GM18907 (cell line): Measurements from ENCODE around the gene CCNI2.

Experiments used
- ATAC-seq: cut with Tn5 transposase; IDR thresholded peaks from one replicate; pipeline ENCODE4 v1.9.1; 2021; ENCODE audit warnings: mild to moderate bottlenecking, moderate library complexity; ENCODE audit not compliant: unreplicated experiment

The CCNI2 gene

GRCh38 chr5:132746954-132747615 lies at the start of gene CCNI2:
Gene CCNI2, plus strand, starts transcription at chr5:132747426. Its CDS starts 70 bp downstream, at chr5:132747496.
- peak; percentile 42 for ATAC-seq

GRCh38 chr5:132704875-132705274 lies 42.4 kb upstream of the CCNI2 start:
- ATAC-seq = no peak

GRCh38 chr5:132708645-132709044 lies 38.6 kb upstream of the CCNI2 start:
- no peak for ATAC-seq

GRCh38 chr5:132714456-132715307 lies 32.5 kb upstream of the CCNI2 start:
- no peak for ATAC-seq

- ATAC-seq = no peak
Observed at GRCh38 chr5:132718544-132719312, 28.5 kb upstream of the CCNI2 start.

- no peak for ATAC-seq
Observed at GRCh38 chr5:132725745-132726144, 21.5 kb upstream of the CCNI2 start.

GRCh38 chr5:132729896-132730295 lies 17.3 kb upstream of the CCNI2 start:
- no peak for ATAC-seq

GRCh38 chr5:132733499-132734148 lies 13.6 kb upstream of the CCNI2 start:
- ATAC-seq = no peak

- no peak for ATAC-seq
Observed at GRCh38 chr5:132734687-132735086, 12.5 kb upstream of the CCNI2 start.

- peak; percentile 89 for ATAC-seq
Observed at GRCh38 chr5:132736853-132737833, 10.1 kb upstream of the CCNI2 start, which contains the start of gene KIF3A. Gene KIF3A, minus strand, starts transcription at chr5:132737546. Its CDS starts 127 bp downstream, at chr5:132737419.

GRCh38 chr5:132737982-132738681 lies 9.1 kb upstream of the CCNI2 start:
- no peak for ATAC-seq

GRCh38 chr5:132739232-132739631 lies 8.0 kb upstream of the CCNI2 start:
- ATAC-seq = no peak

- no peak for ATAC-seq
Observed at GRCh38 chr5:132742158-132742557, 5.1 kb upstream of the CCNI2 start.

- ATAC-seq = no peak
Observed at GRCh38 chr5:132742626-132743025, 4.6 kb upstream of the CCNI2 start.

GRCh38 chr5:132744659-132745058 lies 2.6 kb upstream of the CCNI2 start:
- no peak for ATAC-seq

- ATAC-seq = no peak
Observed at GRCh38 chr5:132746592-132746953, 653 bp upstream of the CCNI2 start.

GRCh38 chr5:132747616-132748440 lies 602 bp downstream of the CCNI2 start:
- peak; percentile 5 for ATAC-seq

- no peak for ATAC-seq
Observed at GRCh38 chr5:132748522-132749000, 1.3 kb downstream of the CCNI2 start.
